ENCODE measurements around the gene SUCLA2. TPM values are rescaled to one million over a fixed set of nuclear protein-coding genes. Genes with fewer than 3 reads are reported as not detected.

SUCLA2 gene
- total RNA-seq, 2 donors from 2014 or later, result 78.8 to 79.0 TPM

GRCh38 chr13:47957073-47957472 is 44.0 kb downstream of the SUCLA2 start:
- Mint-ChIP-seq H3K36me3 (ENCODE audit: low read depth) (peaks cover 96% of the 10 kb centered on the region), H3K4me3 (no peak overlapping the region), H3K4me1 (no peaks in the 10 kb centered on the region), H3K27me3 (ENCODE audit: insufficient read depth) (no peaks in the 10 kb centered on the region), H3K9me3 (peaks cover 69% of the 10 kb centered on the region), H3K27ac (no peak overlapping the region)
- 93 to 97% methylated on average over 3 to 5 of the region's 5 CpGs for WGBS, 2 experiments (ENCODE audit: insufficient coverage in 1 of 2, insufficient read length in 1 of 2)
- H3K27ac ChIP-seq (ENCODE audit: low read depth, low read length), result no peak overlapping the region
- no peak overlapping the region for H3K9ac ChIP-seq (ENCODE audit: extremely low read depth, low read length, poor library complexity, severe bottlenecking)
- peaks cover 81% of the 10 kb centered on the region for H3K9me3 ChIP-seq (ENCODE audit: control insufficient read depth, low read length)
- TF ChIP-seq CTCF (conservative IDR thresholded peaks at IDR 0.05), result no peak
- H3K4me1 ChIP-seq (ENCODE audit: control insufficient read depth, insufficient read depth, low read length), result no peaks in the 10 kb centered on the region
- no peak for DNase-seq
- peaks cover 97% of the 10 kb centered on the region for H3K36me3 ChIP-seq (ENCODE audit: control insufficient read depth, insufficient read depth, low read length)
- H3K4me3 ChIP-seq (ENCODE audit: low read length), result peak overlapping the region; percentile 73
- H3K27me3 ChIP-seq (ENCODE audit: control insufficient read depth, insufficient read depth, low read length, poor library complexity, severe bottlenecking), result no peaks in the 10 kb centered on the region

GRCh38 chr13:47955836-47956235 is 45.2 kb downstream of the SUCLA2 start:
- DNase-seq, result no peak
- peaks cover 92% of the 10 kb centered on the region for H3K36me3 ChIP-seq (ENCODE audit: control insufficient read depth, insufficient read depth, low read length)
- Mint-ChIP-seq H3K4me3 (no peak overlapping the region), H3K36me3 (ENCODE audit: low read depth) (peaks cover 93% of the 10 kb centered on the region), H3K4me1 (no peaks in the 10 kb centered on the region), H3K9me3 (peaks cover 59% of the 10 kb centered on the region), H3K27ac (no peak overlapping the region), H3K27me3 (ENCODE audit: insufficient read depth) (no peaks in the 10 kb centered on the region)
- H3K27me3 ChIP-seq (ENCODE audit: control insufficient read depth, insufficient read depth, low read length, poor library complexity, severe bottlenecking), result no peaks in the 10 kb centered on the region
- no peak overlapping the region for H3K27ac ChIP-seq (ENCODE audit: low read depth, low read length)
- H3K9ac ChIP-seq (ENCODE audit: extremely low read depth, low read length, poor library complexity, severe bottlenecking), result no peak overlapping the region
- H3K4me3 ChIP-seq (ENCODE audit: low read length), result peak overlapping the region; percentile 73
- no peaks in the 10 kb centered on the region for H3K4me1 ChIP-seq (ENCODE audit: control insufficient read depth, insufficient read depth, low read length)
- WGBS, 2 experiments (ENCODE audit: insufficient coverage in 1 of 2, insufficient read length in 1 of 2), result 100% methylated on average over 2 of the region's 2 CpGs; no CpG with 5 or more reads in 1 of the 2 experiments
- H3K9me3 ChIP-seq (ENCODE audit: control insufficient read depth, low read length), result peaks cover 68% of the 10 kb centered on the region
- no peak for TF ChIP-seq CTCF (conservative IDR thresholded peaks at IDR 0.05)

- no peaks in the 10 kb centered on the region for H3K27me3 ChIP-seq (ENCODE audit: control insufficient read depth, insufficient read depth, low read length, poor library complexity, severe bottlenecking)
- no peak overlapping the region for H3K9ac ChIP-seq (ENCODE audit: extremely low read depth, low read length, poor library complexity, severe bottlenecking)
- no peak overlapping the region for H3K4me3 ChIP-seq (ENCODE audit: low read length)
- peaks cover 78% of the 10 kb centered on the region for H3K36me3 Mint-ChIP-seq (ENCODE audit: low read depth)
- H3K27ac ChIP-seq (ENCODE audit: low read depth, low read length), result no peak overlapping the region
- H3K4me3 Mint-ChIP-seq, result no peak overlapping the region
- H3K27me3 Mint-ChIP-seq (ENCODE audit: insufficient read depth), result no peaks in the 10 kb centered on the region
- H3K36me3 ChIP-seq (ENCODE audit: control insufficient read depth, insufficient read depth, low read length), result peaks cover 84% of the 10 kb centered on the region
- TF ChIP-seq CTCF (conservative IDR thresholded peaks at IDR 0.05), result no peak
- H3K4me1 ChIP-seq (ENCODE audit: control insufficient read depth, insufficient read depth, low read length), result no peaks in the 10 kb centered on the region
- DNase-seq, result no peak
- H3K4me1 Mint-ChIP-seq, result no peaks in the 10 kb centered on the region
- H3K9me3 Mint-ChIP-seq, result no peaks in the 10 kb centered on the region
- H3K27ac Mint-ChIP-seq, result no peak overlapping the region
- WGBS, 2 experiments (ENCODE audit: insufficient coverage in 1 of 2, insufficient read length in 1 of 2), result 90 to 98% methylated on average over 2 of the region's 2 CpGs
- H3K9me3 ChIP-seq (ENCODE audit: control insufficient read depth, low read length), result peaks cover 8% of the 10 kb centered on the region
Measured at GRCh38 chr13:47949799-47950198, 51.3 kb downstream of the SUCLA2 start.

All from endodermal cell (in vitro differentiated cells).